Ascending aorta (tissue), 2 donors: ENCODE results near the gene USP10. TPM values are rescaled to one million over a fixed set of nuclear protein-coding genes. Genes with fewer than 3 reads are reported as not detected.
"Not testable (repeated sequence)": the region's sequence is repeated elsewhere in the genome, so short reads cannot be mapped to it uniquely, and the experiment has no call there.

ENCODE experiments used
- DNase-seq, 2 donors: peaks; one replicate each; pipeline ENCODE4 v3.0.0-alpha.2; 2019; ENCODE audit warnings: low spot score in 2 of 2
- H3K27ac ChIP-seq, 2 donors: fragments of 200-600 bp; sonication (generic); one replicate each; pipeline ENCODE4 v1.5.1; 2016 to 2017; ENCODE audit warnings: mild to moderate bottlenecking in 1 of 2
- H3K27me3 ChIP-seq: fragments of 200-600 bp; sonication (generic); one replicate; pipeline ENCODE4 v1.5.1; 2017
- H3K36me3 ChIP-seq, 2 donors: fragments of 200-600 bp; sonication (generic); one replicate each; pipeline ENCODE4 v1.5.1; 2016
- H3K4me1 ChIP-seq, 2 donors: fragments of 200-600 bp; sonication (generic); one replicate each; pipeline ENCODE4 v1.5.1; 2016 to 2017; ENCODE audit warnings: mild to moderate bottlenecking in 1 of 2
- H3K4me3 ChIP-seq, 2 donors: fragments of 200-600 bp; sonication (generic); one replicate each; pipeline ENCODE4 v1.5.1; 2016 to 2017; ENCODE audit warnings: mild to moderate bottlenecking in 1 of 2
- H3K9me3 ChIP-seq, 2 donors: fragments of 200-600 bp; sonication (generic); one replicate each; pipeline ENCODE4 v1.5.1; 2016
- intact Hi-C: fragments of 100-400 bp; cut with DNase I; formaldehyde crosslinking; loops from one replicate; pipeline ENCODE4 v1.15.1; 2023
- total RNA-seq: library from RNA; depleted of rRNA; stranded (reverse); fragments of >200 nt; gene quantifications from one replicate; pipeline ENCODE4 v1.1.0, GENCODE V29; 2016
- TF ChIP-seq, protein P1 (sequence below), 3 experiments: fragments of 200-600 bp in 2 of 3; fragments of 450-650 bp in 1 of 3; sonication (generic) in 2 of 3; IDR thresholded peaks; one replicate each; pipeline ENCODE4 v1.5.1; 2016 to 2019; ENCODE audit warnings: antibody characterized with exemption in 3 of 3, mild to moderate bottlenecking in 1 of 3, moderate library complexity in 1 of 3

USP10 gene
- total RNA-seq, 1 donor from 2014 or later = 27.8 TPM

DNA sequence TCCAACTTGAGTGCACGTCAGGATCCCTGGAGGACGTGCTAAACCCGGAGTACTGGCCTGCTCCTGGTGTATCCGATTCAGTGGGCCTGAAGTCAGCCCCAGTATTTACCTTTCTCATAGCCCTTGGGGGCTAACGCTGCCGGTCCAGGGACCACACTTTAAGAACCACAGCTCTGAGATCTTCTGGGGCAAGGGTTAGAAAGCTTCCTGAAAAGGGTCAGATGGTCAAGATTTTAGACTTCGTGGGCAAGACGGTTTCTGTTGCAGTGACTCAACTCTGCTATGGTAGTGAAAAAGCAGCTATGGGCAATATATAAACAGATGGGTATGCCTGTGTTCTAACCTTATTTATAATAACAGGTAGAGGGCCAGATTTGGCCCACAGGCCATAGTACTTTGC, 14.6 kb upstream of the USP10 start:
- intact Hi-C loops = no loop called here
- TF ChIP-seq, protein P1, sequence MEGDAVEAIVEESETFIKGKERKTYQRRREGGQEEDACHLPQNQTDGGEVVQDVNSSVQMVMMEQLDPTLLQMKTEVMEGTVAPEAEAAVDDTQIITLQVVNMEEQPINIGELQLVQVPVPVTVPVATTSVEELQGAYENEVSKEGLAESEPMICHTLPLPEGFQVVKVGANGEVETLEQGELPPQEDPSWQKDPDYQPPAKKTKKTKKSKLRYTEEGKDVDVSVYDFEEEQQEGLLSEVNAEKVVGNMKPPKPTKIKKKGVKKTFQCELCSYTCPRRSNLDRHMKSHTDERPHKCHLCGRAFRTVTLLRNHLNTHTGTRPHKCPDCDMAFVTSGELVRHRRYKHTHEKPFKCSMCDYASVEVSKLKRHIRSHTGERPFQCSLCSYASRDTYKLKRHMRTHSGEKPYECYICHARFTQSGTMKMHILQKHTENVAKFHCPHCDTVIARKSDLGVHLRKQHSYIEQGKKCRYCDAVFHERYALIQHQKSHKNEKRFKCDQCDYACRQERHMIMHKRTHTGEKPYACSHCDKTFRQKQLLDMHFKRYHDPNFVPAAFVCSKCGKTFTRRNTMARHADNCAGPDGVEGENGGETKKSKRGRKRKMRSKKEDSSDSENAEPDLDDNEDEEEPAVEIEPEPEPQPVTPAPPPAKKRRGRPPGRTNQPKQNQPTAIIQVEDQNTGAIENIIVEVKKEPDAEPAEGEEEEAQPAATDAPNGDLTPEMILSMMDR (IDR thresholded peaks at IDR 0.05) = no peak
- DNase-seq = no peak
- H3K36me3 ChIP-seq = no peaks in the 10 kb centered on the region
- no peaks in the 10 kb centered on the region for H3K4me1 ChIP-seq
- H3K27me3 ChIP-seq = no peaks in the 10 kb centered on the region
- no peaks in the 10 kb centered on the region for H3K9me3 ChIP-seq
- H3K4me3 ChIP-seq = no peak overlapping the region
- no peak overlapping the region for H3K27ac ChIP-seq

DNA sequence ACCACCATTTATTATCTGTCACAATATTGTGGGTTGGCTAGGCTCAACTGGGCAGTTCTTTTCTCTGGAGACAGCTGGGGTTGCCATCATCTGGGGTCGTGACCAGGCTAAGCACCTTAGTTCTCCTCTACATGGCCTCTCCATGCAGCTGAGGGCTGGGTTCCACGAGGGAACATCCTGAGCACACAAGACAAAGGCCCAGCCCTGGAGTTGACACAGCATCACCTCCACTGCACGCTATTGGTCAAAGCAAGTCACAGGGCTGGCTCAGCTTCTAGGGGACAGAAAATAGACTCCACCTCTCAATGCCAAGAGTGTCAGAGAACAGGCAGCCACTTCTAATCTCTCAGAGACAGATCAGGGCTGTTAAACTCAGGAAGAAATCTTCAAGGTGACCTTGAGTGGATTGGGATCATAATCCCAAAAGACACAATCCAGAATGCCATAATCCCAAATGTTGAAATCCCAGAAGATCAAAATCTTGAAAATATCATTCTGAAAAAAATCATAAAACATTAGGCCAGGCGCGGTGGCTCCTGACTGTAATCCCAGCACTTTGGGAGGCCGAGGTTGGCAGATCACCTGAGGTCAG, 13.0 kb upstream of the USP10 start:
- Histone ChIP-seq H3K4me3 (no peak overlapping the region), H3K36me3 (no peaks in the 10 kb centered on the region), H3K9me3 (no peaks in the 10 kb centered on the region), H3K4me1 (no peaks in the 10 kb centered on the region), H3K27me3 (no peaks in the 10 kb centered on the region), H3K27ac (no peak overlapping the region)
- no peak for DNase-seq
- intact Hi-C loops = no loop called here
- TF ChIP-seq, protein P1 (IDR thresholded peaks at IDR 0.05) = no peak

DNA sequence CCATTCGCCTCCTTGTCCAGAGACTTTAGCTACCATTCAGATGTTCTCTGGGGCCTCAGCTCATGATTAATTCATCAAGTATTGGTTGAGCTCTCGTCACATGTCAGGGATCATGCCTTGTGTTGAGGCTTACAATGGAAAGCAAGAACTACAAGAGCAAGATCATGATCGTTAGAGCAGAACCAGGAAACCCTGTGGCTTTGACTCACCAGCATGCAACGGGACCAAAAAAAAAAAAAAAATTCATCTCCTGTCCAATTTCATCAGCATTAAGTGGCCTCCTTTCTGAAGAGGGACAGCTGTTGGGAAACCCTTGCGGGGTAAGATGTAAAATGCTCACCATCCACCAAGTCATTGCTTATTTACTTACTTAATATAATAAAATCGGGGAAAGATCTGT, 12.1 kb upstream of the USP10 start:
- H3K27me3 ChIP-seq = no peaks in the 10 kb centered on the region
- no peaks in the 10 kb centered on the region for H3K36me3 ChIP-seq
- H3K27ac ChIP-seq = no peak overlapping the region
- intact Hi-C loops = no loop called here
- H3K4me1 ChIP-seq = no peaks in the 10 kb centered on the region
- TF ChIP-seq, protein P1 (IDR thresholded peaks at IDR 0.05) = no peak
- no peaks in the 10 kb centered on the region for H3K9me3 ChIP-seq
- no peak for DNase-seq
- H3K4me3 ChIP-seq = no peak overlapping the region

DNA sequence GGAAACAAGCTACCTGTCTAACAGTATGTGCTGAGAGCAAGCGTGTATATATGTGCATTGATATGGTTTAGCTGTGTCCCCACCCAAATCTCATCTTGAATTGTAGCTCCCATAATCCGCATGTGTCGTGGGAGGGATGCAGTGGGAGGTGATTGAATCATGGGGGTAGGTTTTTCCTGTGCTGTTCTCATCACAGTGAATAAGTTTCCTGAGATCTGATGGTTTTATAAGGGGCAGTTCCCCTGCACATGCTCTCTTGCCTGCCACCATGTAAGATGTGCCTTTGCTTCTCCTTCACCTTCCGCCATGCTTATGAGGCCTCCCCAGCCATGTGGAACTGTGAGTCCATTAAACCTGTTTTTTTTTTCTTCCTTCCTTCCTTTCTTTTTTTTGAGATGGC, 11.6 kb upstream of the USP10 start:
- H3K27ac ChIP-seq, H3K27me3 ChIP-seq, H3K36me3 ChIP-seq, H3K4me1 ChIP-seq, H3K9me3 ChIP-seq, H3K4me3 ChIP-seq, DNase-seq, intact Hi-C loops: not testable (repeated sequence)

DNA sequence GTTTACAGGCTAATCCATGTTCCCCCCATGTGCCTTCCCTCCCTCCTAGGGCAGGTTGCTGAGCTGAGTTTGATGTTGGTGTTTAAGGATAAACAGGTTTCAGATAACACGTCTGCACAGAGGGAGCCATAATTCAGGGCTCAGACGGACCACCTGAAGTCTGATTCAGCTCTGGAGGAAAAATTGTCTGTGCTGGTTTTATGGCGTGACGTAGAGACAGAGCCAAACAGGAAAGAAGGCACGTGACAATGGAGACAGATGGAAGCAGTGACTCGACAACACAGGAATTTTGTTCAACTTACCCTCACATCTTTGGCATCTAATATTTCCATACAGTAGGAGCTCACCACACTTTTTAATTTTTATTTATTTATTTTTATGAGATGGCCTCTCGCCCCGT, 10.7 kb upstream of the USP10 start:
- Histone ChIP-seq H3K27ac (no peak overlapping the region), H3K4me1 (no peaks in the 10 kb centered on the region), H3K27me3 (no peaks in the 10 kb centered on the region), H3K9me3 (no peaks in the 10 kb centered on the region), H3K36me3 (no peaks in the 10 kb centered on the region), H3K4me3 (no peak overlapping the region)
- intact Hi-C loops = no loop called here
- no peak for DNase-seq
- TF ChIP-seq, protein P1 (IDR thresholded peaks at IDR 0.05) = no peak

DNA sequence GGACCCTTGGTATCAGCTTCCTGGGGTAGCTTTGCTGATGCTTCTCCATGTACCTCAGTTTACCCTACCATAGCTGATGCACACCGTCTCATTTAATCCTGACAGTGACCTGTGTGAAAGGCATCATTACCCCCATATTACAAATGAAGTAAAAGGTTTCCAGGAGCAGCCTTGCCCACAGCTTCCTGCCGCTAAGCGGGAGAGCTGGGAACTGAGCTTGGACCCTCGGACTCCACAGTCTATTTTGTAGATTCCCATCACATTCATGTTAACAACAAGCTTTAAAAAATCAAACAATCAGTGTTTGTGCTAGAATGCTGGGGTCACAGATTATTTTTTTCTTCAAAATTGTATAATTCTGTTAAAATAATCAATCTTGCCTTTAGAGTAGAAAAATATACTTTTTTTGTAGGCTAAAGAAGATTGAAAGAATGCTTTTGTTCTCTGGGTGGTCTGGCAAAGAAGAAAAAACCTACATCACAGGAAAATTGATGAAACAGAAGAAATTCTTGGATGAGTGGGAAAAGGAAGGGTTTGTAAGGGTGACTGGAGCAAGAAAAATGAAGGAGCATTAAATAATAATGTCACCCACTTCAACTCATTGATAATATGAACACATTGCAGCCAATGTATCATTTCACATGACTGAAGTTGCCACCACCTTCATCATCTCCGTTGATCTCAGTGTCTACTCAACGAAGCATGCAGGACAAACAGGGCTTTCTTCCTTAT, 9.5 kb upstream of the USP10 start:
- H3K4me3 ChIP-seq = no peak overlapping the region
- no peak overlapping the region for H3K27ac ChIP-seq
- intact Hi-C loops = no loop called here
- H3K9me3 ChIP-seq = no peaks in the 10 kb centered on the region
- H3K4me1 ChIP-seq = no peaks in the 10 kb centered on the region
- H3K36me3 ChIP-seq = no peaks in the 10 kb centered on the region
- H3K27me3 ChIP-seq = no peaks in the 10 kb centered on the region
- TF ChIP-seq, protein P1 (IDR thresholded peaks at IDR 0.05) = no peak
- no peak for DNase-seq
